Measurements from ENCODE around the gene TESMIN. TPM values are rescaled to one million over a fixed set of nuclear protein-coding genes. Genes with fewer than 3 reads are reported as not detected.

The TESMIN gene
- total RNA-seq, 2 experiments from 2014 or later: 8.2 to 9.5 TPM

DNA sequence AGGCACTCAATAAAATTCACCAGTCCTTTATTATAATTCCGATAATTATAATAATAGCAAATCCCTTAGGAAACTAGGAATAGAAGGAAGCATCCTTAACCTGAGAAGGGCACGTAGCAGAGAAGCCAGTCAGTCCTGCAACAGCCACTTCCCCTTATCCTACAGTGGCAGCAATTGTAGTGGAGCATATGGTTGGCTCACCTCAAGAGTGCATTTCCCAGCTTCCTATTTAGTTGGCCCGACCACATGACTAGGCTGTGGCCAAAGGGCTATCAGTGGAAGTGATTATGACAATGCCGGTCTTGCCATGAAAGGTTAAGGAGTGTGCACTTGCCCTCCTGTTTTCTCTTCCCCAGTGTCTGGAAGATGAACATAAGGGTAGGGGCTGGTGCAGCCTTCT, 27.0 kb downstream of the TESMIN start:
- no peak for DNase-seq
- ATAC-seq: no peak
- H3K4me1 Mint-ChIP-seq (ENCODE audit: low read depth): no peaks in the 10 kb centered on the region
- CTCF ChIA-PET: no interaction called here
- POLR2A ChIA-PET: no interaction called here
- H3K9me3 Mint-ChIP-seq (ENCODE audit: insufficient read depth): peaks cover 6% of the 10 kb centered on the region
- H3K4me3 Mint-ChIP-seq: no peak overlapping the region
- H3K36me3 Mint-ChIP-seq (ENCODE audit: low read depth): no peaks in the 10 kb centered on the region
- no peak overlapping the region for H3K27ac Mint-ChIP-seq
- peaks cover 29% of the 10 kb centered on the region for H3K27me3 Mint-ChIP-seq (ENCODE audit: low read depth)

DNA sequence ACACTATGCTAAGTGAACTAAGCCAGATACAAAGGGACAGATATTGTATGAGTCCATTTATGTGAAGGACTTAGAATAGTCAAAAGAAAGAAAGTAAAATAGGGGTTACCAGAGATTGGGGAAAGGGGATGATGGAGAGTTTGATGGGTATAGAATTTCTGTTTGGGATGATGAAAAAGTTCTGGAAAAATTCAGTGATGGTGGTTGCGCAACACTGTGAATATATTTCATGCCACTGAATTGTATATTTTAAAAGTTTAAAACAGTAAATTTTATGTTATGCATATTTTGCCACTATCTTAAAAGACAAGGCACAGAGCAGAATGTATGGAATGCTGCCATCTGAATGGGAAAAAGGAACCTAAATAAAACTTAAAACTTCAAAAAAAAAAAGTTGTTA, 29.2 kb downstream of the TESMIN start:
- Mint-ChIP-seq H3K9me3 (ENCODE audit: insufficient read depth) (peaks cover 6% of the 10 kb centered on the region), H3K27ac (no peak overlapping the region), H3K36me3 (ENCODE audit: low read depth) (no peaks in the 10 kb centered on the region), H3K27me3 (ENCODE audit: low read depth) (peaks cover 25% of the 10 kb centered on the region), H3K4me1 (ENCODE audit: low read depth) (no peaks in the 10 kb centered on the region), H3K4me3 (no peak overlapping the region)
- CTCF ChIA-PET: no interaction called here
- DNase-seq: no peak
- no peak for ATAC-seq
- POLR2A ChIA-PET: no interaction called here

DNA sequence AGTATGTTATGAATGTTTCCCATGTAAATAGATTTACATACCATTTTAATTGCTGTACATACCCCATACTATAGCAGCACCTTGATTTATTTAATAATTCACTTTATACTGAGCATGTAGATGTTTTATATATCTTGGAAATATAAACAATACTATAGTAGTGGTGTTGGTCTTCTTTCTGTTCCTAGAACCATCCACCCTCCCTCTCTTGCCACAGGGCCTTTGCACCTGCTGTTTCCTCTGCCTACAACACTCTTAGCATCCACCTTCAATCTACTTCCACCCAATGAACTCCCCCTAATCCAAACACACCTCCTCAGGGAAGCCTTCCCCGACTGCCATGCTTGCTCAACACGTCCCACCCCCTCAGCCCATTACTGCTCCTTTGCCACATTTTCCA, 30.2 kb downstream of the TESMIN start:
- ChIA-PET CTCF (no interaction called here), POLR2A (no interaction called here)
- Mint-ChIP-seq H3K4me3 (no peak overlapping the region), H3K27me3 (ENCODE audit: low read depth) (peaks cover 25% of the 10 kb centered on the region), H3K36me3 (ENCODE audit: low read depth) (no peaks in the 10 kb centered on the region), H3K4me1 (ENCODE audit: low read depth) (no peaks in the 10 kb centered on the region), H3K9me3 (ENCODE audit: insufficient read depth) (peaks cover 6% of the 10 kb centered on the region), H3K27ac (no peak overlapping the region)
- no peak for ATAC-seq
- no peak for DNase-seq

DNA sequence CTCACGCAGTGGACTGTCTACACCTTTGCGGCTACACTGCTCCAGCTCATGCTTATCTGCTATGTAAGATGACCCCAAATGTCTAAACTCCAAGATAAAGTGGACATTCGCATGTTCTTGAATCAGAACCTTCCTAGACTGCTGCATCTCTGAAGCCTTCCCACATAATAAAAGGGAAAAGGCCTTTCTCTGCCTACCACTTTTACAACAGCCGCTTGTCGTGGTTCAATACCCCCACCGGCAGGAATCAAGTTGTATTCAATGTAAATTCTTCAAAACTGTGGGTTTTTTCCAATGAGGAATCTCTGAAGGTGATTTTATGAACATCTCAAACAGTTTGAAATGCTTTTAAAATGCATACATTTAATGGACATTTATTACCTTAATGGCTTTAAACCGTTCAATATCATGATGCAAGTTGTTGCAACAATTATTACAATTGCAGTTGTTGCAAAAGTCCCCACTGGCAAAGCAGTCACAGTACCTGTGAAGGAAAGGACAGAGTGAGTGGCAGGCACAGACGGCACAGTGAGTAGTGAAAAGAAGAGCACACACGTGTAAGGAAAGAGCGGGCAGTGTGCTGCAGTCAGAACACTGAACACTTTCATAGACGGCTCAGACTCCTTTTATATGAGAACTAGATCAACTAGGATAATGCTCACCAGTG, 35.7 kb downstream of the TESMIN start:
- peaks cover 6% of the 10 kb centered on the region for H3K9me3 Mint-ChIP-seq (ENCODE audit: insufficient read depth)
- POLR2A ChIA-PET: no interaction called here
- DNase-seq (no peak), ATAC-seq (no peak)
- no peak overlapping the region for H3K27ac Mint-ChIP-seq
- H3K27me3 Mint-ChIP-seq (ENCODE audit: low read depth): peaks cover 13% of the 10 kb centered on the region
- CTCF ChIA-PET: no interaction called here
- no peak overlapping the region for H3K4me3 Mint-ChIP-seq
- H3K4me1 Mint-ChIP-seq (ENCODE audit: low read depth): no peaks in the 10 kb centered on the region
- H3K36me3 Mint-ChIP-seq (ENCODE audit: low read depth): no peaks in the 10 kb centered on the region

DNA sequence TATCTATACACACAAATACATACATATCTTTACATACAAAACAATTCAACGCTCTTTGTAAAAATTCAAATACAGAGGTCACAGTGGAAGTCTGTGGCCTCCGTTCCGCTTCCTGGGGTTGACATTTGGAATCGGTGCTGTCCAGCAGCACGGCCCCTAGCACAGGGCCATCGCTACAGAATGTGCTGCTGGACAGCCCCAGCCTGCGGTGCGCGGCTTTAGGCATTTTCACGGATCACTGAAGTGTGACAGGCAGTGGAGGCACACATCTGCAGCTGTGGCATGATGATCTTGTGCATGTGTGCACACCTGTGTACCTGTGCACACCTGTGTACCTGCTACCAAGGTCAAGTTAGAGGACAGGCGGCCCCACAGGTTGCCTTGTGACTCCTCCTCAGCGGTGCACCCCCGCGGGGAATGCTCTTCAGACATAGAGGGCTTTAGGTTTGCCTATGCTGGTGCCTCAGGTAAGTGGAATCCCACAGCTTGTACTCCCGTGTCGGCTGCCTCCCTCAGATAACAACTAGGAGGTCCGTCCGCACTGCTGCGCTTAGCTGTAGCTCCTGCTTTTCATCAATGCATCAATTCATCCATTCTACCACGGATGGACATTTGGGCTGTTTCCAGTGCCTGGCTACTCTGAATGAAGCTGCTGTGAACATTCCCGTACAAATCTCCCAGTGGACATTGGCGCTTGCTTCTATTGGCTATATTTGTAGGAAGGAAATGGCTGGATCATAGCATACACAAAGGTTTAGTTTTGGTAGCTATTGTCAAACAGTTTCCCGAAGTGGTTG, 37.1 kb downstream of the TESMIN start:
- CTCF ChIA-PET: no interaction called here
- ATAC-seq (no peak), DNase-seq (no peak)
- POLR2A ChIA-PET: no interaction called here
- no peaks in the 10 kb centered on the region for H3K4me1 Mint-ChIP-seq (ENCODE audit: low read depth)
- H3K9me3 Mint-ChIP-seq (ENCODE audit: insufficient read depth): no peaks in the 10 kb centered on the region
- peaks cover 3% of the 10 kb centered on the region for H3K27me3 Mint-ChIP-seq (ENCODE audit: low read depth)
- H3K36me3 Mint-ChIP-seq (ENCODE audit: low read depth): no peaks in the 10 kb centered on the region
- no peak overlapping the region for H3K4me3 Mint-ChIP-seq
- H3K27ac Mint-ChIP-seq: no peak overlapping the region

DNA sequence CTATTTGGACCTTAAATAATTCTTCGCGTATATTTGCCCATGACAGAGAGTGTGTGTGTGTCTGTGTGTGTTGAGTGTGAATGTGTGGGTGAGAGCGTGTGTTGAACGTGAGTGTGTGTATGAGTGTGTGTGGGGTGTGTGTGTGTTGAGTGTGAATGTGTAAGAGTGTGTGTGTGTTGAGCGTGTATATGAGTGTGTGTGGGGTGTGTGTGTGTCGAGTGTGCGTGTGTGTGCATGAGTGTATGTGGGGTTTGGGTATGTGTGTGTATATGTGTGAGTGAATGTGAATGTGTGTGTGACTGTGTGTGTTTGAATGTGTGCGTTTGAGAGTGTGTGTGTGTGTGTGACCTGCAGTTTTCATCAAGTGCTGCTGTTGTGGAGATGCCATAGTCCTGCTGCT, 40.2 kb downstream of the TESMIN start:
- POLR2A ChIA-PET: no interaction called here
- Mint-ChIP-seq H3K4me3 (no peak overlapping the region), H3K27me3 (ENCODE audit: low read depth) (no peaks in the 10 kb centered on the region), H3K4me1 (ENCODE audit: low read depth) (no peaks in the 10 kb centered on the region), H3K9me3 (ENCODE audit: insufficient read depth) (no peaks in the 10 kb centered on the region), H3K27ac (no peak overlapping the region), H3K36me3 (ENCODE audit: low read depth) (no peaks in the 10 kb centered on the region)
- CTCF ChIA-PET: no interaction called here
- ATAC-seq: no peak
- no peak for DNase-seq

DNA sequence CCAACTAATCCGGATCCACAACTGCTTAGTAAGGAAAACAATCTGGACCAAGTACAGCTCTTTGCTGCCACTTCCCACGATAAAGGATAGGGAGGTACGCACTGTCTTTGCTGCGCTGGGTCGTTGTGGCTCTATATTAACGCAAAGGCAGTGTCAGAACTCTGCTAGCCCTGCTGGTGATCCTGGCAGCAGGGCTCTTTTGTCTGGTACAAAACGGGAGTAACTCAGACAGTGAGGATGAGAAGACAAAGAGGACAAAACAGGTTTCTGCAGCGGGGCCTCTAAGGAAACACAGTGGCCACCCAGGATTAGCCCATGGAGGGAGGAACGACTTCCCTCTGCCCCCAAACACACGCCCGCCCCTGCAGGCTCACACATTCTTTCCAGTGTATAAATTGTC, 40.9 kb downstream of the TESMIN start:
- POLR2A ChIA-PET: no interaction called here
- DNase-seq (no peak), ATAC-seq (no peak)
- CTCF ChIA-PET: no interaction called here
- no peaks in the 10 kb centered on the region for H3K4me1 Mint-ChIP-seq (ENCODE audit: low read depth)
- no peak overlapping the region for H3K27ac Mint-ChIP-seq
- no peaks in the 10 kb centered on the region for H3K9me3 Mint-ChIP-seq (ENCODE audit: insufficient read depth)
- H3K27me3 Mint-ChIP-seq (ENCODE audit: low read depth): no peaks in the 10 kb centered on the region
- no peak overlapping the region for H3K4me3 Mint-ChIP-seq
- H3K36me3 Mint-ChIP-seq (ENCODE audit: low read depth): no peaks in the 10 kb centered on the region

DNA sequence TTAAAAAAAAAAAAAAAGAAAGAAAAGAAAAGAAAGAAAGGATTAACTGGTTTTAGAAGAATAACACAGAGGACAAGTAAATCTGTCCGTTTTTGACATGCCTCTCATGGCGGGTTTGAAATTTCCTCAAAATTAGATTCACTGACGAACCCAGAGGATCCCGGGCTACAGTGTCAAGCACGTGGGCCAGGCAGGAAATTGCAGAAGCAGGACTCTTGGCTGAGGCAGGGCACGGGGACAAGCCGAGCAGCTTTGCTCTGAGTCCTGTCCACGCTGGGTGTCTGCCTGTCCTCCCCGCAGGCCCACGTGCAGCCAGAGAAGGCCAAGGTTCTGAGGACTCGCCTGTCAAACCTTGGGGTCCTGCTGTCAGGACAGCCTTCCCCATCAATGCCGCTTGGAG, 42.3 kb downstream of the TESMIN start:
- ATAC-seq (no peak), DNase-seq (no peak)
- Mint-ChIP-seq H3K27me3 (ENCODE audit: low read depth) (no peaks in the 10 kb centered on the region), H3K36me3 (ENCODE audit: low read depth) (no peaks in the 10 kb centered on the region), H3K27ac (no peak overlapping the region), H3K4me1 (ENCODE audit: low read depth) (no peaks in the 10 kb centered on the region), H3K9me3 (ENCODE audit: insufficient read depth) (no peaks in the 10 kb centered on the region), H3K4me3 (no peak overlapping the region)
- CTCF ChIA-PET: no interaction called here
- POLR2A ChIA-PET: no interaction called here

DNA sequence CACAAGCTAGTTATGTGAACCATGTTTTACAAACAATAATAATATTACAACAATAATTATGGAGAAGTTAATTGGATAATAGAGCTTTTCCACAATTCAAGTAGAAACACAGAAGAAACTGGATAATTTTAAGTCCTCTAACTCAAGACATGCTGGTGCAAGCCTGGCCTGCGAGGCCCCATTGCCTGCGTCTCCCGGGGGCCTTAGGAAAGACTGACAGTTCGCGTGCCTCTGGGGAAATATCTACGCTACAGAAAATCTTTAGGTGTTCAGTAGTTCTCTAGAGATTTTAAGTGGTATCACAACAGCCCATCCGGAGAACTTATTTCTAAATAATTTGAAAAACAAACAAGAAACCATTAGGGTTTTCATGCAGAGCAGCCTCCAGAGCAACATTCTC, 43.8 kb downstream of the TESMIN start:
- no peaks in the 10 kb centered on the region for H3K36me3 Mint-ChIP-seq (ENCODE audit: low read depth)
- H3K9me3 Mint-ChIP-seq (ENCODE audit: insufficient read depth): no peaks in the 10 kb centered on the region
- no peak overlapping the region for H3K4me3 Mint-ChIP-seq
- ATAC-seq (no peak), DNase-seq (no peak)
- CTCF ChIA-PET: interaction anchor here (1.2 kb wide), 1 partner anchor 124 kb away, joined by 3 read pairs; no protein-coding TSS in a partner anchor
- no peak overlapping the region for H3K27ac Mint-ChIP-seq
- POLR2A ChIA-PET: no interaction called here
- H3K4me1 Mint-ChIP-seq (ENCODE audit: low read depth): no peaks in the 10 kb centered on the region
- peaks cover 10% of the 10 kb centered on the region for H3K27me3 Mint-ChIP-seq (ENCODE audit: low read depth)

DNA sequence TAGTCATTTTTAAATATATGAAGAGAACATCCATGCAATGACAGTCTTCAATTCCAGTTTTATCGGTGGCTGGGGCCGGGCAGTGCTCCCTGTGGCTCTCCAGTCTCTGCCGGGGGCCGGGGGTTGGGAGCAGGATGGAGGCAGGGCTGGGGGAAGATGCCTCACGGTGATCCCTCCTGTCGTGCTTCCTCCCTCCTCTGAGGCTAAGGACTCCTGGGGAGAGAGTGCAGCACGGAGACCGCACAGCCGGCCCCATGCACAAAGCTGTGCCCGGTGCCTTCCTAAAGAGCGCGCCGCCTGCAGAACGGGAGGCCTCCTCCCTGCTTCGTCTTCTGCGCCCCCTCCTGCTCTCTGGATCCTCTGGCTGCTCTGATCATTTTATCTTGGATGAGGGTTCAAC, 46.4 kb downstream of the TESMIN start:
- H3K9me3 Mint-ChIP-seq (ENCODE audit: insufficient read depth): no peaks in the 10 kb centered on the region
- H3K4me1 Mint-ChIP-seq (ENCODE audit: low read depth): no peaks in the 10 kb centered on the region
- H3K27ac Mint-ChIP-seq: no peak overlapping the region
- peaks cover 16% of the 10 kb centered on the region for H3K27me3 Mint-ChIP-seq (ENCODE audit: low read depth)
- CTCF ChIA-PET: no interaction called here
- H3K36me3 Mint-ChIP-seq (ENCODE audit: low read depth): no peaks in the 10 kb centered on the region
- H3K4me3 Mint-ChIP-seq: no peak overlapping the region
- no peak for DNase-seq
- POLR2A ChIA-PET: no interaction called here
- ATAC-seq: no peak

DNA sequence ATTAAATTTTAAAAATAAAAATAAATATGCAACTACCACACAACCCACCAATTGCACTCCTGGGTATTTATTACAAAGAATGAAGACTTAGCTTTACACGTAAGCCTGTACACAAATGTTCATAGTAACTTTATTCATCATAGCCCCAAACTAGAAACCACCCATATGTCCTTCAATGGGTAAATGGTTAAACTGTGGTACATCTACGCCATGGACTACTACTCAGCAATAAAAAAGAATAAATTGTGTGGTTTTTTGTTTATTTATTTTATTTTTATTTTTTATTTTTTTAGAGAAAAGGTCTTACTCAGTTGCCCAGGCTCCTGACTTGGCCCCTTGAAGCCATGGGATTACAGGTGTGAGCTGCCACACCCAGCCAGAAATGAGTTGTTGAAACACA, 52.3 kb downstream of the TESMIN start:
- no peaks in the 10 kb centered on the region for H3K36me3 Mint-ChIP-seq (ENCODE audit: low read depth)
- ChIA-PET CTCF (no interaction called here), POLR2A (no interaction called here)
- DNase-seq (no peak), ATAC-seq (no peak)
- H3K27ac Mint-ChIP-seq: no peak overlapping the region
- H3K4me1 Mint-ChIP-seq (ENCODE audit: low read depth): no peaks in the 10 kb centered on the region
- no peak overlapping the region for H3K4me3 Mint-ChIP-seq
- no peaks in the 10 kb centered on the region for H3K9me3 Mint-ChIP-seq (ENCODE audit: insufficient read depth)
- peaks cover 33% of the 10 kb centered on the region for H3K27me3 Mint-ChIP-seq (ENCODE audit: low read depth)

DNA sequence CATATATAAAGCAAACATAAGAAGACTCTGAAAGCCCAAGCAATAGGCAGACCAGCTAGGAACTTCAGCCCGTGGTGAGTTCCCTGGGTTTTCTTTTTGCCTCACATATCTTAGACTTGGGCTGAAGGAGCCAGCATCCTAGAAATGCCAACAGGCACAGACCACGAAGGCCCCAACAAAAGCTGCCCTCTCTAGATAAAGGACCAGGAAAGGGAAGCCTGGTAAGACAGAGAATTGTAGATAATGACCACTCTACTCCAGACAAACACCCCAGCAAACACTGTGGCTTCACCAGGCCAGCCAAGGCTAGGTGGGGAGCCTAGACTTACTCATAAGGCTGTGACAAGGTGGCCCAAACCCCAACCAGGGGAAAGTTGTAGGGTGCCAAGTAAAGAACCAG, 55.8 kb downstream of the TESMIN start:
- Mint-ChIP-seq H3K9me3 (ENCODE audit: insufficient read depth) (no peaks in the 10 kb centered on the region), H3K4me1 (ENCODE audit: low read depth) (peaks cover 10% of the 10 kb centered on the region), H3K4me3 (no peak overlapping the region), H3K27me3 (ENCODE audit: low read depth) (peaks cover 25% of the 10 kb centered on the region), H3K27ac (no peak overlapping the region), H3K36me3 (ENCODE audit: low read depth) (no peaks in the 10 kb centered on the region)
- POLR2A ChIA-PET: no interaction called here
- CTCF ChIA-PET: no interaction called here
- ATAC-seq (no peak), DNase-seq (no peak)
